Kidney (tissue), 14 donors: ENCODE results near the gene FGGY. TPM values are rescaled to one million over a fixed set of nuclear protein-coding genes. Genes with fewer than 3 reads are reported as not detected.

Experiments
- DNase-seq, 5 donors: peaks; one replicate each; pipeline ENCODE4 v3.0.0-alpha.2; 2013 to 2020
- FAIRE-seq: peaks from 2 replicates; lab custom pipeline; 2012; peaks lifted over from hg19 to GRCh38; lab: Jason Lieb, UNC
- H3K27ac ChIP-seq, 2 donors: one replicate each; pipeline ENCODE4 v1.7.0; 2013; ENCODE audit warnings: low read depth in 2 of 2, low read length in 2 of 2, inconsistent platforms in 1 of 2
- H3K27me3 ChIP-seq: one replicate; pipeline ENCODE4 v1.7.1; 2013; ENCODE audit warnings: low read length, inconsistent platforms; ENCODE audit not compliant: control insufficient read depth, insufficient read depth
- H3K36me3 ChIP-seq, 3 donors: one replicate each; pipeline versions ENCODE4 v1.7.0 to v1.7.1; 2013; ENCODE audit warnings: low read length in 3 of 3, control low read depth in 1 of 3, inconsistent platforms in 1 of 3; ENCODE audit not compliant: insufficient read depth in 3 of 3, control insufficient read depth in 2 of 3
- H3K4me1 ChIP-seq, 3 donors: one replicate each; pipeline versions ENCODE4 v1.7.0 to v1.7.1; 2013; ENCODE audit warnings: low read length in 3 of 3, inconsistent platforms in 1 of 3, low read depth in 1 of 3; ENCODE audit not compliant: control insufficient read depth in 2 of 3, insufficient read depth in 2 of 3
- H3K4me3 ChIP-seq, 3 donors: one replicate each; pipeline versions ENCODE4 v1.7.0 to v1.8.1; 2013; ENCODE audit warnings: low read length in 3 of 3, control low read depth in 1 of 3, inconsistent platforms in 1 of 3
- H3K9ac ChIP-seq, 3 donors: one replicate each; pipeline versions ENCODE4 v1.7.0 to v1.7.1; 2013; ENCODE audit warnings: low read length in 3 of 3, control low read depth in 1 of 3, inconsistent platforms in 1 of 3
- H3K9me3 ChIP-seq, 3 donors: one replicate each; pipeline versions ENCODE4 v1.7.0 to v1.7.1; 2013; ENCODE audit warnings: low read length in 3 of 3, control low read depth in 1 of 3, inconsistent platforms in 1 of 3; ENCODE audit not compliant: control insufficient read depth in 2 of 3, insufficient read depth in 1 of 3
- CTCF ChIP-seq: IDR thresholded peaks from 3 replicates; pipeline ENCODE4 v1.5.1; 2012; ENCODE audit warnings: mild to moderate bottlenecking, moderate library complexity, borderline replicate concordance; ENCODE audit not compliant: insufficient read depth; ENCODE audit errors: extremely low read depth
- intact Hi-C: fragments of 100-400 bp; cut with DNase I; formaldehyde crosslinking; loops from one replicate; pipeline ENCODE4 v1.11.1; 2022
- polyA plus RNA-seq: library from polyadenylated mRNA; stranded (reverse); fragments of 350-450 nt; fragmentation: Illumina TruSeq; extraction: RNeasy Lipid Tissue Mini Kit (QIAGEN cat#74804); gene quantifications from one replicate; pipeline ENCODE4 v1.2.3, GENCODE V29; 2014; ENCODE audit warnings: low read depth, low replicate concordance; ENCODE audit not compliant: insufficient read depth
- total RNA-seq: library from RNA; stranded (reverse); fragmentation: NEBNext Ultra II Directional; extraction: Animal tissue kit (Norgen Biotek cat#: 25700); gene quantifications from one replicate; pipeline ENCODE4 v1.2.1, GENCODE V29; 2021
- donor health status: control.
- donor health status: control.
- donor health status: control.
- donor health status: control.
- donor health status: control.
- donor health status: DM: yes; HTN: yes; CAD: no.
- donor health status: Normal renal cell carcinoma (clear cell type).

Gene FGGY
- total and polyA plus RNA-seq, 2 donors from 2014 or later = 11.2 to 31.0 TPM

GRCh38 chr1:59682396-59683080 lies 385.6 kb downstream of the FGGY start:
- Histone ChIP-seq H3K4me1 (peaks cover 0 to 3% (median 0%) of the 10 kb centered on the region in 3 donors), H3K4me3 (no peak overlapping the region), H3K27me3 (no peaks in the 10 kb centered on the region), H3K9ac (no peak overlapping the region), H3K9me3 (no peaks in the 10 kb centered on the region), H3K36me3 (no peaks in the 10 kb centered on the region), H3K27ac (no peak overlapping the region)
- no peak for TF ChIP-seq CTCF
- peak in 1 of 5 donors; percentile 29 for DNase-seq
- no peak for FAIRE-seq
- intact Hi-C loops = no loop called here

GRCh38 chr1:59683197-59683596 lies 386.3 kb downstream of the FGGY start:
- no peaks in the 10 kb centered on the region for H3K9me3 ChIP-seq
- H3K36me3 ChIP-seq = no peaks in the 10 kb centered on the region
- peaks cover 0 to under 1% (median 0%) of the 10 kb centered on the region in 3 donors for H3K4me1 ChIP-seq
- no peaks in the 10 kb centered on the region for H3K27me3 ChIP-seq
- DNase-seq (no peak), FAIRE-seq (no peak)
- H3K27ac ChIP-seq = no peak overlapping the region
- intact Hi-C loops = no loop called here
- H3K9ac ChIP-seq = no peak overlapping the region
- no peak for TF ChIP-seq CTCF
- no peak overlapping the region for H3K4me3 ChIP-seq

GRCh38 chr1:59684698-59685097 lies 387.8 kb downstream of the FGGY start:
- no peak for FAIRE-seq
- H3K9ac ChIP-seq = no peak overlapping the region
- no peak overlapping the region for H3K4me3 ChIP-seq
- no peaks in the 10 kb centered on the region for H3K9me3 ChIP-seq
- H3K36me3 ChIP-seq = no peaks in the 10 kb centered on the region
- no peaks in the 10 kb centered on the region for H3K4me1 ChIP-seq
- TF ChIP-seq CTCF = no peak
- intact Hi-C loops = no loop called here
- no peak for DNase-seq
- no peaks in the 10 kb centered on the region for H3K27me3 ChIP-seq
- no peak overlapping the region for H3K27ac ChIP-seq
